Measurements from ENCODE around the gene PATE3.

DNA sequence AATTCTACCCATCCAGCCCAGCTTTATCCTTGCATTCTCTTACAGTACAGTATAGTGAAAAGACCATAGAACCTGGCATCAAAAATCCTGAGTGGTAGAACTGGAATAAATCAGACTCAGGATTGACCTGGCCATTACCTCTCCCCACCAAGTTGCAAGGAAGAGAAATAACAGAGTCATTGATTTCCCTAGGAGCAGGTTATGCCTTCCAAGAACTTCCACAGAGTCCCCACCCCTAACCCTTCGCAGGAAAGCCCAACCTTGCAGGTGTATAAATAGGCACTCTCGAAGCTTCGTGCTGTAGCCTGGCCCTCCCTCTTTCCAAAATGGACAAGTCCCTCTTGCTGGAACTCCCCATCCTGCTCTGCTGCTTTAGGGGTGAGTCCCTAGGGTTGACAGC lies 41.9 kb upstream of the PATE3 start, which contains the start of gene PATE1:
- no peak for TF ChIP-seq CTCF (IDR thresholded peaks at IDR 0.05)
- no peak for TF ChIP-seq EZH2 (IDR thresholded peaks at IDR 0.05; ENCODE audit: borderline replicate concordance, insufficient read depth, low read depth, low read length, poor library complexity, severe bottlenecking)

Data from B cell (primary cell).